ENCODE data around the gene SLC22A3. TPM values are rescaled to one million over a fixed set of nuclear protein-coding genes. Genes with fewer than 3 reads are reported as not detected.

Gene SLC22A3
- total RNA-seq, 1 donor from 2014 or later: 0.57 TPM

GRCh38 chr6:160417550-160417949 lies 69.4 kb downstream of the SLC22A3 start:
- no peak for FAIRE-seq
- H3K9ac ChIP-seq (ENCODE audit: low read length): no peak overlapping the region
- H3K27me3 Mint-ChIP-seq (ENCODE audit: low read depth, unreplicated experiment): peaks cover 22% of the 10 kb centered on the region

GRCh38 chr6:160418370-160418769 lies 70.2 kb downstream of the SLC22A3 start:
- peaks cover 20% of the 10 kb centered on the region for H3K27me3 Mint-ChIP-seq (ENCODE audit: low read depth, unreplicated experiment)
- Histone ChIP-seq H3K4me3 (ENCODE audit: insufficient read depth, low read depth, low read length) (no peak overlapping the region), H3K36me3 (ENCODE audit: insufficient read depth, low read length) (no peaks in the 10 kb centered on the region), H3K4me1 (ENCODE audit: insufficient read depth, low read length) (no peaks in the 10 kb centered on the region), H3K9me3 (ENCODE audit: insufficient read depth, low read depth, low read length) (no peaks in the 10 kb centered on the region), H3K79me2 (ENCODE audit: insufficient read depth, low read length) (no peaks in the 10 kb centered on the region), H3K27me3 (ENCODE audit: insufficient read depth, low read length) (no peaks in the 10 kb centered on the region), H4K20me1 (ENCODE audit: insufficient read depth, low read length) (no peaks in the 10 kb centered on the region), H3K9ac (ENCODE audit: low read length) (no peak overlapping the region), H2AFZ (ENCODE audit: low read depth, low read length) (no peak overlapping the region), H3K27ac (ENCODE audit: low read depth, low read length) (no peak overlapping the region), H3K4me2 (ENCODE audit: low read length) (no peak overlapping the region)
- DNase-seq (ENCODE audit: low read depth): no peak
- TF ChIP-seq EZH2 (IDR thresholded peaks at IDR 0.05; ENCODE audit: insufficient read depth, low read length) (no peak), CTCF (IDR thresholded peaks at IDR 0.05; ENCODE audit: insufficient read depth, low read depth, low read length) (no peak)
- no peak overlapping the region for H3K4me3 Mint-ChIP-seq (ENCODE audit: unreplicated experiment)
- H3K27ac Mint-ChIP-seq (ENCODE audit: unreplicated experiment): no peak overlapping the region
- H3K36me3 Mint-ChIP-seq (ENCODE audit: low read depth, unreplicated experiment): no peaks in the 10 kb centered on the region
- no peak for FAIRE-seq
- peaks cover 3% of the 10 kb centered on the region for H3K9me3 Mint-ChIP-seq (ENCODE audit: unreplicated experiment)
- no peaks in the 10 kb centered on the region for H3K4me1 Mint-ChIP-seq (ENCODE audit: low read depth, unreplicated experiment)

More at GRCh38 chr6:160417550-160417949, 69.4 kb downstream of the SLC22A3 start:
- H3K4me3 Mint-ChIP-seq (ENCODE audit: unreplicated experiment): no peak overlapping the region
- Histone ChIP-seq H3K79me2 (ENCODE audit: insufficient read depth, low read length) (no peaks in the 10 kb centered on the region), H3K9me3 (ENCODE audit: insufficient read depth, low read depth, low read length) (no peaks in the 10 kb centered on the region), H2AFZ (ENCODE audit: low read depth, low read length) (no peak overlapping the region), H3K4me1 (ENCODE audit: insufficient read depth, low read length) (no peaks in the 10 kb centered on the region), H4K20me1 (ENCODE audit: insufficient read depth, low read length) (no peaks in the 10 kb centered on the region), H3K36me3 (ENCODE audit: insufficient read depth, low read length) (no peaks in the 10 kb centered on the region), H3K4me3 (ENCODE audit: insufficient read depth, low read depth, low read length) (no peak overlapping the region), H3K27me3 (ENCODE audit: insufficient read depth, low read length) (no peaks in the 10 kb centered on the region), H3K4me2 (ENCODE audit: low read length) (no peak overlapping the region), H3K27ac (ENCODE audit: low read depth, low read length) (no peak overlapping the region)
- peaks cover 3% of the 10 kb centered on the region for H3K9me3 Mint-ChIP-seq (ENCODE audit: unreplicated experiment)
- H3K27ac Mint-ChIP-seq (ENCODE audit: unreplicated experiment): no peak overlapping the region
- H3K36me3 Mint-ChIP-seq (ENCODE audit: low read depth, unreplicated experiment): no peaks in the 10 kb centered on the region
- no peak for DNase-seq (ENCODE audit: low read depth)
- TF ChIP-seq CTCF (IDR thresholded peaks at IDR 0.05; ENCODE audit: insufficient read depth, low read depth, low read length): no peak
- H3K4me1 Mint-ChIP-seq (ENCODE audit: low read depth, unreplicated experiment): no peaks in the 10 kb centered on the region

DNA sequence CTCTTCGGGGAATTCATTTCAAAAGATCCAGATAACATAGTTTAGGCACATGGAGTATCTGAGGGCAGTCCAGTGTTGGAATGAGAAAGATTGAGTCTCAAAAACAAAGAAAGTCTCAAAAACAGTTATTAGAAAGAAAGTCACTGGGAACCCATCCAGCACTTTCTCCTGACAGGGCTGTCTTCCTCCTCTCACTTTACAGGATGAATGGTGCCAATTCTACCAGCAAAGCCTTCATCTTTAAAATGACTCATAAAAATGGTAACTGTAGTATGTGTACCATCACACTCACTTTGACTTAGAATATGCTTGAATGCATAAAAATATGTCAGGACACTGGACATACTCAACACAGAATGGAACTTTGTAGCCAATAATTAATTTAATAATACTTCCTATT lies 71.3 kb downstream of the SLC22A3 start:
- Mint-ChIP-seq H3K27me3 (ENCODE audit: low read depth, unreplicated experiment) (peaks cover 20% of the 10 kb centered on the region), H3K4me3 (ENCODE audit: unreplicated experiment) (no peak overlapping the region), H3K4me1 (ENCODE audit: low read depth, unreplicated experiment) (no peaks in the 10 kb centered on the region), H3K27ac (ENCODE audit: unreplicated experiment) (no peak overlapping the region), H3K36me3 (ENCODE audit: low read depth, unreplicated experiment) (no peaks in the 10 kb centered on the region), H3K9me3 (ENCODE audit: unreplicated experiment) (peaks cover 3% of the 10 kb centered on the region)
- FAIRE-seq: no peak
- Histone ChIP-seq H3K9ac (ENCODE audit: low read length) (no peak overlapping the region), H3K4me1 (ENCODE audit: insufficient read depth, low read length) (no peaks in the 10 kb centered on the region), H3K9me3 (ENCODE audit: insufficient read depth, low read depth, low read length) (no peaks in the 10 kb centered on the region), H3K27me3 (ENCODE audit: insufficient read depth, low read length) (no peaks in the 10 kb centered on the region), H3K4me2 (ENCODE audit: low read length) (no peak overlapping the region), H2AFZ (ENCODE audit: low read depth, low read length) (no peak overlapping the region), H3K79me2 (ENCODE audit: insufficient read depth, low read length) (no peaks in the 10 kb centered on the region), H4K20me1 (ENCODE audit: insufficient read depth, low read length) (no peaks in the 10 kb centered on the region), H3K36me3 (ENCODE audit: insufficient read depth, low read length) (no peaks in the 10 kb centered on the region), H3K27ac (ENCODE audit: low read depth, low read length) (no peak overlapping the region), H3K4me3 (ENCODE audit: insufficient read depth, low read depth, low read length) (no peak overlapping the region)
- no peak for DNase-seq (ENCODE audit: low read depth)
- TF ChIP-seq CTCF (IDR thresholded peaks at IDR 0.05; ENCODE audit: insufficient read depth, low read depth, low read length) (no peak), EZH2 (IDR thresholded peaks at IDR 0.05; ENCODE audit: insufficient read depth, low read length) (no peak)
